Left hindlimb (tissue), 1 donor: ENCODE measurements around the gene OTX1.
"Not testable (repeated sequence)": the region's sequence is repeated elsewhere in the genome, so short reads cannot be mapped to it uniquely, and the experiment has no call there.

Experiments
- DNase-seq: peaks from one replicate; pipeline ENCODE4 v3.0.0-alpha.2; 2018

The OTX1 gene

GRCh38 chr2:63058921-63059792 is 8.5 kb downstream of the OTX1 start:
- DNase-seq: peak; percentile 67

- peak; percentile 29 for DNase-seq
Observed at GRCh38 chr2:63059793-63060471, 9.3 kb downstream of the OTX1 start.

- no peak for DNase-seq
Observed at GRCh38 chr2:63060472-63060991, 9.9 kb downstream of the OTX1 start.

GRCh38 chr2:63064197-63064596 is 13.6 kb downstream of the OTX1 start:
- no peak for DNase-seq

GRCh38 chr2:63064661-63065060 is 14.0 kb downstream of the OTX1 start:
- no peak for DNase-seq

GRCh38 chr2:63066265-63066664 is 15.6 kb downstream of the OTX1 start:
- DNase-seq: no peak

GRCh38 chr2:63066838-63067237 is 16.2 kb downstream of the OTX1 start:
- DNase-seq: no peak

GRCh38 chr2:63071664-63072063 is 21.0 kb downstream of the OTX1 start:
- no peak for DNase-seq

GRCh38 chr2:63073994-63074393 is 23.4 kb downstream of the OTX1 start:
- DNase-seq: no peak

- DNase-seq: not testable (repeated sequence)
Observed at GRCh38 chr2:63074399-63074798, 23.8 kb downstream of the OTX1 start.

GRCh38 chr2:63078852-63079606 is 28.4 kb downstream of the OTX1 start:
- DNase-seq: no peak

- no peak for DNase-seq
Observed at GRCh38 chr2:63081404-63081803, 30.8 kb downstream of the OTX1 start.

- no peak for DNase-seq
Observed at GRCh38 chr2:63086687-63087086, 36.1 kb downstream of the OTX1 start.

GRCh38 chr2:63092401-63092800 is 41.8 kb downstream of the OTX1 start:
- DNase-seq: no peak

GRCh38 chr2:63092857-63093256 is 42.2 kb downstream of the OTX1 start:
- DNase-seq: no peak

- no peak for DNase-seq
Observed at GRCh38 chr2:63093502-63093901, 42.9 kb downstream of the OTX1 start.

GRCh38 chr2:63096491-63096890 is 45.9 kb downstream of the OTX1 start:
- no peak for DNase-seq

- no peak for DNase-seq
Observed at GRCh38 chr2:63099032-63099431, 48.4 kb downstream of the OTX1 start.

- DNase-seq: no peak
Observed at GRCh38 chr2:63101954-63102353, 51.3 kb downstream of the OTX1 start.

GRCh38 chr2:63104482-63104881 is 53.9 kb downstream of the OTX1 start:
- no peak for DNase-seq
